Measurements from ENCODE around the gene PRKAR1B.
"Not testable (repeated sequence)": the region's sequence is repeated elsewhere in the genome, so short reads cannot be mapped to it uniquely, and the experiment has no call there.

The PRKAR1B gene

DNA sequence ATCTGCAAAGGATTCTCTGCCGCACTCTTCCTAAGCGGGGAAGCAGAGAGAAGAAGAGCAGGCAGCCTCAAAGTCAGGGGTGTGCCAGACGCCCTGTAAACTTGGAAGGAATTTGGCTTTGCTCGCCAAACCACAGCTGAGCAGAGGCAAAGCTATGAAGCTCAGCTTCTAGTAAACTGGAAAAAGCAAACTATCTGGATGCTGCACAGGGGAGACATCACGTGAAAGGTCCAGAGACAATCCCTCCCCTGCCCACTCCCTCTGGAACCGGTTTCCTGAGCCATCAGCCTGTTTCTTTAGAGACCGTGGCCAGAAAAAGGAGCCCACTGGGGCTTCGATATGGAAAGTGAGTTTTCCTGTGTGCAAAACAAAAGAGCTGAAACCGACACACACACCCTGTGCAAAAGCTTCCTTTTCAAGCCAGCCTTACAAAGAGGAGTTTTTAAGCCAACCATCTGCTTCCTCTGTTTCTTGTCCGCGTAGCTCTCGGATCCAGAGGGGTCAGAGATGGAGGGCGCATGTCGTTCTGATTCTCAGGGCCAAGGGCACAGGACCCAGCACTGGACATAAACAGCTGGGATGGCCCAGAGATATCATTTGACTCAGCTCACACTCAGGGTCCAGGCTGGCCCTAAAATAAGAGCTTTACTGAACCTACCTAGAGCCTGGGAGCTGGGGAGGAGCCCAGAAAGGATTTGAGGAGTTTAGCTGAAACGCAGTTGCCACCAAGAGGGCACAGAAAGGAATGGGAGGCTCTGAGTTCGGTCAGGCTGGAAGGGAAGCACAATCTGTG is 58.7 kb downstream of the PRKAR1B start:
- DNase-seq (ENCODE audit: low spot score) = peak; percentile 86

DNA sequence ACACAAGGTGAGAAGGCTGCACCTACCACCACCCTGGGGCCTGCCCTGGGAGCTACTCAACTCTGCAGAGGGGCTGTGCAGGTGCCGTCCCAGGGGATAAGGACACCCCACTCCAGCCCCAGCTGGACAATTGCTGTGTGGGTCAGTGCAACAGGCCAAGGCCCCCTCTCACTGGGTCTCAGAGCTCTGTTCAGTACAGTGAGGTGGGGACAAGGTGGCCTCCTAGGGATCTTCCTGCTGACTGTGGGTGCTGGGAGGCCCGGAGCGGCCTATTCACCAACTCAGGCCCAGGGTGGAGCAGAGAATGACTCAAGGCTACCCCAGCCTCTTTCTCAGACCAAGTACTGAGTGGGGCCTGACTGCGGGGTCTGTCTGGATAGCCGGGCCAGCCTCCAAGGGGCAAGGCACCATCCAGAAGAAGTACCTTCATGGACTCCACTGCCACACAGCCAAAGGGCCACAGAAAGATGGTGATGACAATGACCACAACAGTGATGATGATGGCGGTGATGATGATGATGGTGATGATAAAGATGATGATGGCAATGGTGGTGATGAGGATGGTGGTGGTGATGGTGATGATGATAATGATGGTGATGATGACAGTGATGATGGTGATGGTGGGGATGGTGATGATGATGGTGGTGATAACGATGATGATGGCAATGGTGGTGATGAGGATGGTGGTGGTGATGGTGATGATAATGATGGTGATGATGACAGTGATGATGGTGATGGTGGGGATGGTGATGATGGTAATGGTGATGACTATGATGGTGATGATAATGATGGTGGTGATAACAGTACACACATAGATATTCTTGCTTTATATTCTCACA is 60.4 kb downstream of the PRKAR1B start:
- DNase-seq (ENCODE audit: low spot score) = no peak

DNA sequence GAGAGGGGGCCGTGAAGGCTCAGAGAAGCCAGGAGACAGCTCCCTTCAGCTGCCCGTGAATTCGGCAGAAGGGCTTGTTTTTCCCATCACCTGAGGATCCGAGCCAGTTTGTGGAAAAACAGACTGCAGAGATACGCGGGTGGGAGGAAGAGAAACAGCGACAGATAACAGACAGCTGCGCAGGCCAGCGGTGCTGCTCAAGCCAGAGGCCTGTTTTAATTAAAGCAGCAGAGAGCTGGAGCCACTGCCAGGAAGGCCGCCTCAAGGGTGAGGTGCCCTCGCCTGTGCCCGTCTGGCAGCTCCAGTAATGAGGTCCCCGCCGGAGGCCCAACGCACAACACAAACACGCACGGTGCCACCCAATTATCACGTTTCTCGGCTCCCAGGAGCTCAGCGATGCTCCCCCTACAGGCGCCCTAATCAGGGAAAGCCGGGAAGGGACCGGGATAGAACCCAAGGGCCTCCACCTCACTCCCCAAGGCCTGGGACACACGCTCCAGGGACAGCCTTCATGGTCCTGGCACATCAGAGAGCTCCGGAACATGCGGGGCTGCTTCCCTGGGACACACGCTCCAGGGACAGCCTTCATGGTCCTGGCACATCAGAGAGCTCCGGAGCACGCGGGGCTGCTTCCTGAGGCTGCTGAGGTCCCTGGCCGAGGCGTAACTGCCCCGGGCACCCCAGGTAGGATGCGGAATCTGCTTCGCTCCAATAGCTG is 61.2 kb downstream of the PRKAR1B start:
- peak; percentile 49 for DNase-seq (ENCODE audit: low spot score)

DNA sequence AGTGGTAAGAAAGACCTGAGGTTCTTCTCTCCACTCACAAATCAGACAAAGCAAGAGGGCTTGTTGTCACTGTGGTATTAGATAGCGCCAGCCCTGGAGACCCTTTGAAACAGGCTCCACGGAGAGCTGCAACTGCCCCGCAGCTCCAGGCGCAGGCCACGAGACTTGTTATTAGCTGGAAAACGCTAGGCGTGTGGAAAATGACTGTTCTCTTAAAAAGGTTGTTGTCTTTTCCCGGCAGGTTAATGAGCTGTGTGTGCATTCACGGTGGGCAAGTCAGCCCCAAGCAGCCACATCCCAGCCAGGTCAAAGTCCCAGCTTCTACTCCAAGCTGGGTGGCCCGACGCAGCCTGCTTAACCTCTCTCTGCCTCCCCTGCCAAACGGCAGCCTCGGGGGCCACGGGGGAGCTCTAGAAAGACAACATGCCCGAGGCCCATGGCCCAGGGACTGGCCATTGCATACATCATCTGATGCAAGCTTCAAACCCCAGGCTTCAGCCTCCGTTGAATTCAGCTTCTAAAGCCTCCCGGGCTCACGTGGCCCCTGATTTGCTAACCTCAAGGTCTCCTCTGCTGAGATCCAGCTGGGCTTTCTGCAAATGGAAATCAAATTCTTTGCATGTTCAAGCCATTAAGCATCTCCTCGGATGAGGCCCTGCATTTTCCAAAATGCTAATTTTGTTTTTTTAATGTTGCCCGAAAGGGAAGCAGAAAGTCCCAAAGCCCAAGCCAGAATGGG is 61.9 kb downstream of the PRKAR1B start:
- DNase-seq (ENCODE audit: low spot score) = peak; percentile 61

DNA sequence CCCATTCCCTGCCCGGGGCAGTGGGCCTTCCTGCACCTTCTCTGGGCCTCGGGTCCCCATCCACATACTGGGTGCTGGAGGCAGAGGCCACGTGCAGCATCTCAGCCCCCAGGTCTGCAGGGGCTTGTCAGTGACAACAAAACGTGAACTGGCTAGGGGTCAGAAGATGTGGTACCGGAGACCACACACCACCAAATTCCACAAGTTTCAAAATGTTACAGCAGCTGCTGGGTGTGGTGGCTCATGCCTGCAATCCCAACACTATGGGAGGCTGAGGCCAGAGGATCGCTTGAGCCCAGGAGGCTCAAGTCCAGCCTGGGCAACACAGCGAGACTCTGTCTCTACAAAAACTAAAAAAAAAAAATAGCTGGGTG is 62.7 kb downstream of the PRKAR1B start:
- no peak for DNase-seq (ENCODE audit: low spot score)

DNA sequence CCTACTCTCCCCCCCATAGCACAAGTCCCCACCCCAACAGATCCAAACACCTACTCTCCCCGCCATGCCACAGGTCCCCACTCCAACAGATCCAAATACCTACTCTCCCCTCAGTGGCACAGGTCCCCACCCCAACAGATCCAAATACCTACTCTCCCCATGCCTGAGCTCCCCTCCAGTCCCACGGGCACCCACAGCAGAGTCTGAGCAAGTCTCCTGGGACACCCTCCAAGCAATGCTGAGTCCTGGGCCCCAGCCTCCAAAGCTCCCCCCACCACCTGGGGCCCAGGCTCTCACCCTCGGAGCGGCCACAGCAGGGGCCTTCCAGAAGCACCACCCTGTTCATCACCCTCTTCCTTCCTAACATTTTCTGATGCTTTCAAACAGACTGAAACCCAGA is 64.5 kb downstream of the PRKAR1B start:
- no peak for DNase-seq (ENCODE audit: low spot score)

DNA sequence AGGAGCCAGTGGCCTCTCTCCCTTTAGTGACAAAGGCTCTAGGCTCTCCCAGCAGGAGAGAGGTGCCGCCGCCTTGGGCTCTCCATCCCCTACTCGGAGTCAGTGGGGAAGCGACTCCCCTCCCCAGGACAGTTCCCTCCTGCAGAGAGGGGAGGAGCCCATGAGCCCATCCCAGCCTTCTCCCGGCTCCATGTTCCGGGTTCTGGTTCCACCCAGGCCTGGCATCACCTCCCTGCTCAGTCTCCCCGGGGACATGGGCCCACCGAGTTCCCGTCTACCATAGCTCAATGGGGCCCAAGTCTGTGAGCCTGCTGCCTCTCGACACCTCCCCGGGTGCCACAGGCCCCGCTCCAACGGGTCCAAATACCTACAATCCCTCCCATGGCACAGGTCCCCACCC is 67.1 kb downstream of the PRKAR1B start:
- DNase-seq (ENCODE audit: low spot score) = no peak

DNA sequence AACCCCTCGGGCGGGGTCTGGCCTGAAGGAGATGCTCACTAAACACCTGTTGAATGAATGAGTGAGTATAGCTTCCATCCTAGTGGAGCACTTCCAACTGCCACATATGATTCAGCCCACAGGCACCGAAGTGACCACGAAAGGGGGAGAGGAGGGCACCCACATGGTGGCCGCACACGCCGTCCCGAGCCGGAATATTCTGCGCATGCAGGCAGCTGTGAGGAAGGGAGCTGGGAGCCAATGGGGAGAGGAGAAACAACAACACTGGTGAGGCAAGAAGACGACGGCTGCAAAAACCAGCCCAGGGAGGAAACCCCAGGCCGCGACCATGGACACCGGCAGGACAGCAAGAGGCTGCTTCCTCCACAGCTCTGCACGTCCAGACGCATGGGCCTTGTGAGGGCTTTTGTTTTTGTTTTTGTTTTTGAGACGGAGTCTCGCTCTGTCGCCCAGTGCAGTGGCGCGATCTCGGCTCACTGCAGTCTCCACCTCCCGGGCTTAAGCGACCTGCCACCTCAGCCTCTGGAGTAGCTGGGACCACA is 67.7 kb downstream of the PRKAR1B start:
- DNase-seq (ENCODE audit: low spot score) = no peak

DNA sequence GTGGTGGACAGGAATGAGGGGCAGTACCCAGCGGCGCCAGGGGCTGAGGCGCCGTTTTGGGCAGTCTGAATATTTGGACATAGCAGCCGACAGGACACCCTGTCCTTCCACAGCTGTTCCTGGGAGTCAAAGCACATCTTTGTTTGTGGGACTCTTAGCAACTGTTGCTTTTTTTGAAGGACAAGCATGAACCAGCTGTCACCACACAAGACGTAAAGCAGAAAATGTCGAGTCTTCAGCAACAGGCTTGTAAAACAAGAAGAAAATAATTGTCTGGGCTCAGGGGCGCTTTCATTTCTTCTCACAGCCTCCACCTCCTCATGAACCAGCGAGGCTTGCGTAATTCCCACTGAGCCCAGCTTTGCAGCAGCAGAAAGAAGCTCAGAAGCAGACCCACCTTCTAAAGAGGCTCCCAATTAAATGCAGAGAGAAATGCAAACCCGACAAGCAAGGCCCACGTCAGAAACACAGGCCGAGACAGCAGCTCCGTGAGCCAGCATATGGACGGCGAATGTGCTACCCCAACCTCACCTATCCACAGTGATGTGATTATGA is 69.4 kb downstream of the PRKAR1B start:
- no peak for DNase-seq (ENCODE audit: low spot score)

DNA sequence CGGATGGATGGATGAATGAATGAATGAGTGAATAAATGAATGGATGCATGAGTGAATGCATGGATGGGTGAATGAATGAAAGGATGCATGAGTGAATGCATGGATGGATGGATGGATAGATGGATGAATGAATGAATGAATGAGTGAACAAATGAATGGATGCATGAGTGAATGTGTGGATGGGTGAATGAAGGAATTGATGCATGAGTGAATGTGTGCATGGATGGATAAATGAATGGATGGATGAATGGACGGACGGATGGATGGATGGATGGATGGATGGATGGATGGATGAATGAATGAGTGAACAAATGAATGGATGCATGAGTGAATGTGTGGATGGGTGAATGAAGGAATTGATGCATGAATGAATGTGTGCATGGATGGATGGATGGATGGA is 70.1 kb downstream of the PRKAR1B start:
- DNase-seq (ENCODE audit: low spot score) = not testable (repeated sequence)

DNA sequence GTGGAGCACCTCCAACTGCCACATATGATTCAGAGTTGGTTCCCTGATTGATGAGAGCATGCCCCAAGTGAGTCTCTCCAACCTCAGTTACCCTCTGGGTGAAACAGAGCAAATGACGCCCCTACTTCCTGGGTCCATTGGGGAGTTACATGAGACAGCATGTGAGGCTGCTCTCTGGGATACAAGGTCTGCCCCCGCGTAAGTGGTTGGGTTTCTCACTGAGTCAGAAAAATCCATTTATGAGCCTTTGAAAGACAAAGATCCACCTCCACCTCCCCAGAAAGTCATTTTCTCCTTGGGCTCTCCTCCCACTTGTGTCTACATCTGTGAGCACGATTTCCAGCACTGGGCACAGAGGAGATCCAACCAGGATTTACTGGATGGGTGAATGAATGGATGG is 71.3 kb downstream of the PRKAR1B start:
- DNase-seq (ENCODE audit: low spot score) = no peak

DNA sequence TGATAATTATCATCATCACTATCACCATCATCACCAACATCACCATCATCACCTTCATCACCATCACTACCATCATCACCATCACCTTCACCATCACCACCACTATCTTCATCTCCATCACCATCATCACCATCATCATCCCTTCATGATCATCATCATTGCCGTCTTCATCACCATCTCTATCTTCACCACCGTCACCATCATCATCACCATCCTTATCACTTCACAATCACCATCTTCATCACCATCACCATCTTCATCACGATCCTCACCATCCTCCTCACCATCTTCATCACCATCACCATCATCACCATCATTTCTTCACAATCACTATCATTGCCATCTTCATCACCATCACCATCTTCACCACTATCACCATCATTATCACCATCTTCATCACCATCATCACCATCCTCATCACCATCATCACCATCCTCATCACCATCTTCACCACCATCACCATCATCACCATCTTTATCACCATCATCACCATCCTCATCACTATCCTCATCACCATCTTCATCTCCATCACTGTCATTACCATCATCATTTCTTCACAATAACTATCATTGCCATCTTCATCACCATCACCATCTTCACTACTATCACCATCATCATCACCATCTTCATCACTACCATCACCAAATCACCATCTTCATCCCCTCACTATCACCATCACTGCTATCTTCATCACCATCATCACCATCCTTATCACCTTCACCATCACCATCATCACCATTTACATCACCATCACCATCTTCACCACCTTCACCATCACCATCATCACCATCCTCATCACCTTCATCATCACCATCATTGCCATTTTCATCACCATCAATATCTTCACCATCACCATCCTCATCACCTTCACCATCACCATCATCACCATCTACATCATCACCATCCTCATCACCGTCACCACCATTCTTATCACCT is 73.0 kb downstream of the PRKAR1B start:
- no peak for DNase-seq (ENCODE audit: low spot score)

DNA sequence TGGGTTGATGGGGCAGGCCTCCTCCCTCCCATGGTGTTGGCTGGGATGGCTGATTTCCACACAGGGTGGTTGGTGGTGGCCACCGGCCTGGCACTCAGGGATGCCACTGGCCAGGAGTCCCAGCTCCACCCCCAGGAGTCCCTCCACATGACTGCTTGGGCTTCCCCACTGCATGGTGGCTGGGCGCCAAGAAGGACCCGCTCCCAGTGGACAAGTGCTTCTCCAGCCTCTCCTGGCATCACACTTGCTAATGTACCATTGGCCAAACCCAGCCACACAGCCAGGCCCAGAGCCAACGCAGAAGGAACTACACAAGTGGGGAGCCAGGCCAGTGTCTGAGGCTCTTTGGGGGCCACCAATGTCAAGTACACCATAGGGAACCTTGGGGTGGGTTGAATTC is 74.2 kb downstream of the PRKAR1B start:
- no peak for DNase-seq (ENCODE audit: low spot score)

DNA sequence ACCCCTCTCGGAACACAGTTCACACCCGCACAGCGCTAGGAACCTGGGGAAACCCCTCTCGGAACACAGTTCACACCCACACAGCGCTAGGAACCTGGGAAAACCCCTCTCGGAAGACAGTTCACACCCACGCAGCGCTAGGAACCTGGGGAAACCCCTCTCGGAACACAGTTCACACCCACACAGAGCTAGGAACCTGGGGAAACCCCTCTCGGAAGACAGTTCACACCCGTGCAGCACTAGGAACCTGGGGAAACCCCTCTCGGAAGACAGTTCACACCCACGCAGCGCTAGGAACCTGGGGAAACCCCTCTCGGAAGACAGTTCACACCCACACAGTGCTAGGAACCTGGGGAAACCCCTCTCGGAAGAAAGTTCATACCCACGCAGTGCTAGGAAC is 74.9 kb downstream of the PRKAR1B start:
- not testable (repeated sequence) for DNase-seq (ENCODE audit: low spot score)

DNA sequence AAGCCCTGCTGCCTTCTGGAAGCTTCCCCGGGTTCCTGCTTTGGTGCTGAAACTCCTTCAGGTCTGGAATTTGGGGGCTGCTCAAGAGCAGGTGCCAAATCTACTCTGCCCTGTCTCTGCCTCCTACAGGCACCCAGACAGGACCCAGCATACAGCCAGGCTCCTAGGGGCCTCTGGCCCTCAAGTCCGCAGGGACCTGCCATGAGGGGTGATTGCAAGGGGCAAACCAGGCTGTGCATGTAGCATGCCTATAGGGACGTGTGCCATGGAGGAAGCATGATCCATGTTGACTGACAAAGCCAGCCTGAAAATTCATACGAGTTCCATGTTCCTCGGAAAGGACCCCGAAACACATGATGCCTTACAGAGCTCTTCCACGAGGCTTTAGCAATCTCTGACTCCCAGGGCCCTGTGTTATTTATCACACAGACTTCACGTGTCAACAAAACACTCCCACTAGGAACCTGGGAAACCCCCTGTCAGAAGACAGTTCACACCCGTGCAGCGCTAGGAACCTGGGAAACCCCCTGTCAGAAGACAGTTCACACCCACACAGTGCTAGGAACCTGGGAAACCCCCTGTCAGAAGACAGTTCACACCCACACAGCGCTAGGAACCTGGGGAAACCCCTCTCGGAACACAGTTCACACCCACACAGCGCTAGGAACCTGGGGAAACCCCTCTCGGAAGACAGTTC is 75.9 kb downstream of the PRKAR1B start:
- DNase-seq (ENCODE audit: low spot score) = no peak

DNA sequence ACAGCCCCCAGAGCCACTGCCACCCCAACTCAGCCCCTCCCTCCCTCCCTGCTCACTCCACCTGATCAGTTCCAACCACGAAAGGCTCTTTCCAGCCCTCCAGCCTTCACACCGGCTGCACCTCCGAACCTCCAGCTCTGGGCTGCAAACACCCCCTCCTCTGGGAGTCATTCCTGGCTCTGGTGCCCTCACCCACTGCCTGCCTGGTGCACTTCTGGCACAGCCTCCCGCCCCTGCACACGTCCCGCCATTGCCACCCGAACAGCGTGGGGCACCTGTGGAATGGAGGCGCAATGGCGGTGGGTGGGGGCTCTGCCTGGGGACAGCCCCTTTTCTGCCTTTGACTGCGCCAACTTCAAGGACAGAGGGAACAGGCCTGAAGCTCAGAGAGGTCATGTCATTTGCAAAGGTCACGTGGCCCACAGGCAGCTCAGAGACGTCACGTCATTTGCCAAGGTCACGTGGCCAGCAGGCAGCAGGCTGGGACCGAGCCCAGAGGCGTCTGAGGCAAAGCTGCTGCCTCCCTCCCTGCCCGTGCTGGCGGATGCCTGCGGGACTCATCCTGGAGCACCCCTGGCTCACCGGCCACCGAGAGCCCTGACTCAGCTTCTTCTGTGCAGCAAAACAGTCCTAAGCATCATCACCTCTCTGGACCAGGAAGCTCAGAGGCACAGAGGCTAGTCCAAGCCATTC is 76.6 kb downstream of the PRKAR1B start:
- DNase-seq (ENCODE audit: low spot score) = no peak

DNA sequence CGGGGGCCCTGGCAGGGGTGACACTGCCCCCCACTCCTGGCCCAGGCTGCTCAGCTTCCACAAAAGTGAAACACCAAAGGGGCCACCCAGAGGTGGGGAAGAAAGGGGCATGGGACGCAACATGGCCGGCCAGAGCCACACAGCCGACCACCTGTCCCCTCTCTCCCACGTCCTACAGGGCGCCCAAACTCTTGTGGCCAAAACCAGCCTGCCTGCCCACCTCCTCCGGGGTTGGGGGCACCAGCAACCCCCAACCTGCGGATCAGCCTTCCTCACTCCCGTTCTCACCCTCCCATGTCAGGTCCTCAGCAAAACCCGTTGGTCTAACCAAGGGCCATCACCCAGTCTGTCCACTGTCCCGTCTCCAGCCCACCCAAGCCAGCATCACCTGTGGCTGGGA is 80.1 kb downstream of the PRKAR1B start:
- DNase-seq (ENCODE audit: low spot score) = no peak

DNA sequence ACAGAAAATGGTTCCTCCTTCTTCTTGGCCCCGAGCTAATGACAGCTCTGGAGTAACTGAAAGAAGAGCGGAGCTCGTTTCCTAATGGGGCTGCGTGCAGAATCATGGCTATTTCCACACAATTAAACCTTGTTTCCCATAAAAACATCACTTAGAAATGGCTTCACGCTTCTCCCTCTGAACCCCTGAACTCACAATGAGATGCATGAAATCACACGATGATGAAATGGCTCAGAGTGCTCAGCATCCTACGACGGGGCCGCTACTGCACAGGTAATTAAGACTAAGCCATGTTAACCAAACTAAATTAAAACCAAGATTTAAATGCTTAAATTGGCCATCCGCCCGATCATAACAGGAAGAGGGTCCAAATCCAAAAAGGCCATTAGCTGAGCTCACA is 80.6 kb downstream of the PRKAR1B start:
- DNase-seq (ENCODE audit: low spot score) = no peak

DNA sequence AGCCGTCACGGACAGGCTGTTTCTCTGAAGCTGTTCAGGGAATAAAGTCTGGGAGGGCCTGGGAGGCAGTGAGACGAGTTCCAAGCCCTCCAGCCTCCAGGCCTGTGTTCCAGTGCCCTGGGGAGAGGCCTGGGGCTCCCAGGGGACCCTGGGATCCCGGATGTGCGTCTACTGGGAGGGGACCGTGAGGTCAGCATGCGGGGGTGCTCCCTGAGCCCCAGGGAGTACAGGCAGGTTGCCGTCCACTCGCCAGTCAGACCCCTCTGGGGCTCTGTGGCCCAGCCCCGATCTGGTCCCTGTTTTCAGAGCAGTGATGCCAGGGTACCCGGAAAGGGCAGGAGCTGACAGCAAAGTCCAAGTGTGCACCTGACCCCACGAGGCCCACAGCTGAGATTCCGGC is 81.5 kb downstream of the PRKAR1B start:
- no peak for DNase-seq (ENCODE audit: low spot score)
